Stomach (tissue), 9 donors: ENCODE measurements around the gene CACNG6. TPM values are rescaled to one million over a fixed set of nuclear protein-coding genes. Genes with fewer than 3 reads are reported as not detected.
"Not testable (repeated sequence)": the region's sequence is repeated elsewhere in the genome, so short reads cannot be mapped to it uniquely, and the experiment has no call there.

Source experiments
- DNase-seq, 2 donors: peaks; one replicate each; pipeline versions ENCODE4 v3.0.0 to v3.0.0-alpha.2; 2013 to 2019
- H3K27ac ChIP-seq, 5 donors: fragments of 200-600 bp in 4 of 5; sonication (generic) in 4 of 5; one replicate each; pipeline ENCODE4 v1.5.1; 2013 to 2019; ENCODE audit warnings: mild to moderate bottlenecking in 1 of 5, moderate library complexity in 1 of 5
- H3K27me3 ChIP-seq, 3 donors: fragments of 200-600 bp; sonication (generic); one replicate each; pipeline ENCODE4 v1.5.1; 2017 to 2019; ENCODE audit warnings: mixed run types in 1 of 3
- H3K36me3 ChIP-seq, 4 donors: fragments of 200-600 bp; sonication (generic); 1 replicate in 3 of 4; 2 replicates in 1 of 4; pipeline ENCODE4 v1.5.1; 2016 to 2019
- H3K4me1 ChIP-seq, 4 donors: fragments of 200-600 bp; sonication (generic); one replicate each; pipeline ENCODE4 v1.5.1; 2016 to 2019
- H3K4me3 ChIP-seq, 4 donors: fragments of 200-600 bp; sonication (generic) in 3 of 4; one replicate each; pipeline ENCODE4 v1.5.1; 2016 to 2019; ENCODE audit warnings: mild to moderate bottlenecking in 1 of 4
- H3K9me3 ChIP-seq, 4 donors: fragments of 200-600 bp; sonication (generic); one replicate each; pipeline ENCODE4 v1.5.1; 2016 to 2019
- CTCF ChIP-seq, 7 experiments: fragments of 450-650 bp in 4 of 7; fragments of 200-600 bp in 3 of 7; sonication (generic) in 3 of 7; IDR thresholded peaks; one replicate each; pipeline ENCODE4 v1.5.1; 2016 to 2019; ENCODE audit warnings: antibody characterized with exemption in 7 of 7, control low read depth in 2 of 7, mild to moderate bottlenecking in 1 of 7
- EP300 ChIP-seq: sonication (generic); formaldehyde crosslinking; IDR thresholded peaks from one replicate; pipeline ENCODE4 v1.6.1; 2017; ENCODE audit warnings: antibody characterized with exemption
- POLR2A ChIP-seq, 4 donors: fragments of 450-650 bp; IDR thresholded peaks; one replicate each; pipeline ENCODE4 v1.6.1; 2016; ENCODE audit warnings: antibody characterized with exemption in 4 of 4, control low read depth in 2 of 4, mild to moderate bottlenecking in 1 of 4, moderate library complexity in 1 of 4
- POLR2AphosphoS5 ChIP-seq, 3 donors: sonication (generic); formaldehyde crosslinking; IDR thresholded peaks; one replicate each; pipeline ENCODE4 v1.6.1; 2016; ENCODE audit warnings: antibody characterized with exemption in 3 of 3
- WGBS, 5 donors: extraction: QIAGEN DNeasy Blood & Tissue Kit in 3 of 5; methylation state at CpG; one replicate each; pipeline versions ENCODE4 v1.1.5 to v1.1.7; 2013 to 2018; 5-methylcytosine and 5-hydroxymethylcytosine counted together
- intact Hi-C: fragments of 100-400 bp; cut with DNase I; formaldehyde crosslinking; loops from one replicate; pipeline ENCODE4 v1.15.1; 2023; ENCODE audit warnings: low total_unique reads
- polyA plus RNA-seq, 3 donors: library from polyadenylated mRNA; stranded (reverse); fragments of 200-250 nt; gene quantifications; one replicate each; pipeline ENCODE4 v1.2.3, GENCODE V29; 2013
- total RNA-seq, 5 donors: library from RNA; depleted of rRNA; stranded (reverse); fragments of >200 nt; gene quantifications; one replicate each; pipeline versions ENCODE4 v1.1.0 to v1.2.3, GENCODE V29; 2014 to 2016
- donor health status: healthy with polysubstance abuse.
- donor health status: Bipolar disorder and iron deficiency.
- donor health status: healthy.

The CACNG6 gene
- total and polyA plus RNA-seq, 8 donors: 0.13 to 0.58 (median 0.46) TPM; not detected in 5

GRCh38 chr19:54030895-54031586 is 39.6 kb downstream of the CACNG6 start:
- WGBS, 5 donors: 32 to 41% (median 38%) methylated on average over 13 of the region's 13 CpGs
- TF ChIP-seq POLR2A (IDR thresholded peaks at IDR 0.05): no peak
- no peak for TF ChIP-seq CTCF (IDR thresholded peaks at IDR 0.05)
- no peak for TF ChIP-seq EP300
- TF ChIP-seq POLR2AphosphoS5 (IDR thresholded peaks at IDR 0.05): no peak
- Histone ChIP-seq H3K4me1 (peaks cover 0 to 5% (median 0%) of the 10 kb centered on the region in 4 donors), H3K4me3 (no peak overlapping the region), H3K27me3 (peaks cover 0 to 80% (median 0%) of the 10 kb centered on the region in 3 donors), H3K27ac (no peak overlapping the region), H3K36me3 (no peaks in the 10 kb centered on the region), H3K9me3 (no peaks in the 10 kb centered on the region)
- no peak for DNase-seq
- intact Hi-C loops: loop anchor here (5.0 kb wide), 1 partner anchor 239 kb away; no protein-coding TSS in a partner anchor

- intact Hi-C loops: no loop called here
- 50 to 63% (median 59%) methylated on average over 4 of the region's 4 CpGs for WGBS, 5 donors
Observed at GRCh38 chr19:54035215-54036178, 44.1 kb downstream of the CACNG6 start.

GRCh38 chr19:54036542-54036941 is 45.1 kb downstream of the CACNG6 start:
- H3K4me1 ChIP-seq, DNase-seq, H3K27ac ChIP-seq, intact Hi-C loops, H3K4me3 ChIP-seq, H3K9me3 ChIP-seq, H3K36me3 ChIP-seq: not testable (repeated sequence)
- H3K27me3 ChIP-seq: peaks cover 0 to 48% (median 0%) of the 10 kb centered on the region in 3 donors
- 69 to 85% (median 81%) methylated on average over 5 of the region's 5 CpGs for WGBS, 5 donors

More at GRCh38 chr19:54035215-54036178, 44.1 kb downstream of the CACNG6 start:
- no peaks in the 10 kb centered on the region for H3K36me3 ChIP-seq
- no peak overlapping the region for H3K4me3 ChIP-seq
- H3K27me3 ChIP-seq: peaks cover 0 to 52% (median 0%) of the 10 kb centered on the region in 3 donors
- TF ChIP-seq EP300 (no peak), POLR2A (IDR thresholded peaks at IDR 0.05) (no peak), CTCF (IDR thresholded peaks at IDR 0.05) (no peak), POLR2AphosphoS5 (IDR thresholded peaks at IDR 0.05) (no peak)
- H3K9me3 ChIP-seq: no peaks in the 10 kb centered on the region
- no peak for DNase-seq
- H3K27ac ChIP-seq: no peak overlapping the region
- H3K4me1 ChIP-seq: peaks cover 0 to 3% (median 0%) of the 10 kb centered on the region in 4 donors

- WGBS, 5 donors: 77 to 85% (median 82%) methylated on average over 4 of the region's 4 CpGs
- DNase-seq: no peak
Observed at GRCh38 chr19:54040003-54040402, 48.6 kb downstream of the CACNG6 start.

More at GRCh38 chr19:54040003-54040402, 48.6 kb downstream of the CACNG6 start:
- TF ChIP-seq POLR2A (IDR thresholded peaks at IDR 0.05): no peak
- no peak for TF ChIP-seq EP300
- no peak for TF ChIP-seq POLR2AphosphoS5 (IDR thresholded peaks at IDR 0.05)
- no peak for TF ChIP-seq CTCF (IDR thresholded peaks at IDR 0.05)
- intact Hi-C loops: no loop called here
- no peaks in the 10 kb centered on the region for H3K4me1 ChIP-seq
- no peaks in the 10 kb centered on the region for H3K36me3 ChIP-seq
- H3K9me3 ChIP-seq: no peaks in the 10 kb centered on the region
- no peak overlapping the region for H3K4me3 ChIP-seq
- H3K27ac ChIP-seq: no peak overlapping the region
- H3K27me3 ChIP-seq: peaks cover 0 to 39% (median 0%) of the 10 kb centered on the region in 3 donors
